ENCODE measurements around the gene RHNO1.

The RHNO1 gene

DNA sequence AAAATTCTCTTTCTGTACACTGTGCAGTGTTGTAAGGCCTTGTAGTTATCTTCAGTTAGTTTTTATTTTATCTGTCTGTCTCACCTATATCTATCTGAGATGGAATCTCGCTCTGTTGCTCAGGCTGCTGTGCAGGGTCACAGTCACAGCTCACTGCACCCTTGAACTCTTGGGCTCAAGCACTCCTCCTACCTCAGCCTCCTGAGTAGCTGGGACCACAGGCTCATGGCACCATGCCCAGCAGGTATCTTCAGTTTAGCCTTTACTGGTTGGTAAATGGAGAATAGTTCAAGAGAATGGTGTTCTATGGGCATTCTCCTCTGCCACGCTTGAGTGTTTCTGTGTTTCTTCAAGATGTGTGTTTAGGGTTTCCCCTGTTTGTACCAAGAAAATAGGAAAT, 27.2 kb downstream of the RHNO1 start:
- FAIRE-seq: no peak

DNA sequence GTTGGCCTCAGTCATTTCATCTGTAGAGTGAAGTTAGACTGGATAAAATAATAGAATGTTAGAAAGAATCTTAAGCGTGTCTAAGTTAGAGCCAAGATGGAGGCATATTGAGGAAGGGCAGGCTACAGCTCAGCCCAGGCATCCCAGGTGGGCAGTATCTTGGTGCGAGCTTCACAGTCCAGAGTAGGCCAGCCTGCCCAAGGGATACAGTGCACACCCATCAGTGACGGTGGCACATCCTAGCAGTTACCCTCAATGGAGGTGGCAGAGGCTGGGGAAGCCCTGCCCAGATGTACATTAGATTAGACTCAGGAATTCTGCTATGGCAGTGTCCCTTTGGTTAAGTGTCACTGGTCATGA, 35.2 kb downstream of the RHNO1 start:
- no peak for FAIRE-seq

DNA sequence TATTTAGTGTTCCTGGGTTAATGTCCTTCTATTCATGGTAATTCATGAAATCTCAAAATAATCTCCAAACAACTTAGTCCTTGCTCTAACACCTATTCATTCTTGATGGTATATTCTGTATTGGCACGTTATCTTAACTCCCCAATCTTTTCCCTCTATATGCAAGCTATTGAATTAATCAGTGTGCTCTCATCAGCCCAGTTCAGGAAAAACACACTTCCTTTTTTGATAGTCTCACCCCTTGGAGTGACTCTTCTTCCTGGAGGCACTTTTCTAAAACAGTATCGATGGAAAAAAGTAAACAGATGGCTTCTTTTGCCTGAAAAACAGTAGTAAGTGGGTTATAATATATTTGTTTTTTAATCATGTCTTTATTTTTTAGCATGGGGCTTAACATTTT, 42.2 kb downstream of the RHNO1 start:
- no peak for FAIRE-seq

DNA sequence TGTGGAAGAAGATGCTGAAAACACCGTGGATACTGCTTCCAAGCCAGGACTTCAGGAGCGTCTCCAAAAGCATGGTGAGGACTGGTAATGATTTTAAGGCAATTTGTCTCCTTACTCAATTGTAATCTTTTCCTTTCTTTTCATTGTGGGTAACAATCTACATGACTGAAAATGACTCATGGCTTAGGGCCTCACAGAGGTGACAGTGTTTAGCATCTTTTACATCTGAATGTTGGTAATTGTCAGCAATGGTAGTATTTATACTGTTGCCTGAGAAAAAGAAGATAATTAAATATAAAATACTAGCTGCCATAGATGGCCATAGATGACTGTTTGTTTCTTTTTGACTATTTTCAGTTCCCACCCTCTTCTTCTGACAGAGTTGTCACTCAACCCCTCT, 45.3 kb downstream of the RHNO1 start:
- FAIRE-seq: no peak

DNA sequence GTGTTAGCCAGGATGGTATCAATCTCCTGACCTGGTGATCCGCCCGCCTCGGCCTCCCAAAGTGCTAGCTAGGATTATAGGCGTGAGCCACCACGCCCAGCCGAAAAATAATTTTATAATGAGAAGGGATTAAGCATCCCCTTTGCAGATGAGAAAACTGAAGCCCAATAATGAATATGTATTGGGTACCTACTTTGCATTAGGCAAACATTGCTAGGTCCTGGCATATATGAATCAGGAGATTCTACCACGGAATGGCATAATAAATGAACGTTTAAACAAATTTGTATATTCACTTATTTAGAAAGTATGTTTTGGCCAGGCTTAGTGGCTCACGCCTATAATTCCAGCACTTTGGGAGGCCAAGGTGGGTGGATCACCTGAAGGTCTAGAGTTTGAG, 46.0 kb downstream of the RHNO1 start:
- no peak for FAIRE-seq

DNA sequence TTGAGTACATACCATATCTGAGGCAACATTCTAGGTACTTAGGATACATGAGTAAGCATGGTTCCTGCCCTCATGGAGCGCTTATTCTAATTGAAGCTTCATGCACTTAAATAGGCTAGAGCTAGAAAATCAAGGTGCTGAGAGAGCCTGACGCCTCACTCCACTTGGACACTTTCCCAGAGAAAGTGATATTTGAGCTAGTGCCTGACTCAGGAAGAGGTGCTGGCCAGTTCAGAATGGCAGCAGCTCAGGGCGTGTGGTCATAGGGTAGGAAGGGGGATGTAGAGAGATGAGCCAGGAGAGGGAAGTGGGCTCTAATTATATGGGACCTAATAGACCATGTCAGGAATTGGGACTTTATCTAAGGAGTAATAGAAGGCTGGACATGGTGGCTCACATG, 47.0 kb downstream of the RHNO1 start:
- FAIRE-seq: no peak

DNA sequence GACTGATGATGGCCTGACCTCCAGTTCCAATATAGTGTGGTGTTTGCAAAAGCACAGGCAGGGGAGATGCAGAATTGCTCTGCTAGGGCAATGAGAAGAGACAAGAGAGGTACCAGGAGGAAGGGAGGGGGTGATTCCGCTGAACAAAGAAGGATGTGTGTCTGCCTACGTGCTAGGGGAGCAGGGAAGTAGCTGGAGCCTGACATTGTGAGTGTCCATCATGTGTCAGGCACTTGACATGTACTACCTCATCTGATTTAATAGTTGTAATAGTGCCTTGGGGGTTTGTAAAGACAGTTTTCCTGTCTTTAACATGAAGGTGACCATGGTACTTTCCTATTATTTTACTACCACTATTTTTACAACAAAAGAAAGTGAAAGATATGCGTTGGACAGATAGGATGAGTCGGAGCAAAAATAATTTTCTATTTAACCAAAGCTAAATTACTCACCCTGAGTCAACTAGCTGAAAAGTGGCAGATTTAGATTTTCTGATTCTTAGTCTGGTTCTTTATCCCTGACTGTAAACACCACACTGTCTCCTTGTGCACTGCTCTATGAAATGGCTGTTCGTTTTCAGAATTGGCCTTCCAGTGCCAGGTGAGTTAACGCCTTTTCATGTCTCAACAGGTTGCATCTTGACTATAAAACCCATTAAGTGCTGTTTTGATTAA, 48.4 kb downstream of the RHNO1 start:
- no peak for FAIRE-seq

DNA sequence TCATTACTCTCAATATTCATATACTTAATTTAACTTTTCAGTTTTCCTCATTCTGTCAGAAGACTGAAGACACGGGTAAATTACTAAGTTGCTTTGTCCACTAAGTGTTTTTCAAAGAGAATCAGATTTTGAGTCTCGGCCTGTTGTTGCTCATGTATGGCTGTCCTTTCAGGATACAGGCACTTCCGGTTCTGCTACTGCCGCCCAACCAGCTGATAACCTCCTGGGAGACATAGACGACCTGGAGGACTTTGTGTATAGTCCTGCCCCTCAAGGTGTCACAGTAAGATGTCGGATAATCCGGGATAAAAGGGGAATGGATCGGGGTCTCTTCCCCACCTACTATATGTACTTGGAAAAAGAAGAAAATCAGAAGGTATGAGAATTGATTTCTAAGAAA, 53.8 kb downstream of the RHNO1 start:
- FAIRE-seq: no peak

DNA sequence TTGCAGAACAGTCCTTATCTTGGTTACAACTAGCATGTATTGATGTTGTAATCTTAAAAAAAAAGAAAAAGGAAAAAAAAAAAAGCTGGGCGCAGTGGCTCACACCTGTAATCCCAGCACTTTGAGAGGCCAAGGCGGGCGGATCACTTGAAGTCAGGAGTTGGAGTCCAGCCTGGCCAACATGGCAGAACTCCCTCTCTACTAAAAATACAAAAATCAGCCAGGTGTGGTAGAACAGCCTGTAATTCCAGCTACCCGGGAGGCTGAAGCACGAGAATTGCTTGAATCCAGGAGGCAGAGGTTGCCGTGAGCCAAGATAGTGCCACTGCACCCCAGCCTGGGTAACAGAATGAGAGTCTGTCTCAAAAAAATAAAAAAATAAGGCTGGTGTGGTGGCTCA, 56.6 kb downstream of the RHNO1 start:
- no peak for FAIRE-seq

DNA sequence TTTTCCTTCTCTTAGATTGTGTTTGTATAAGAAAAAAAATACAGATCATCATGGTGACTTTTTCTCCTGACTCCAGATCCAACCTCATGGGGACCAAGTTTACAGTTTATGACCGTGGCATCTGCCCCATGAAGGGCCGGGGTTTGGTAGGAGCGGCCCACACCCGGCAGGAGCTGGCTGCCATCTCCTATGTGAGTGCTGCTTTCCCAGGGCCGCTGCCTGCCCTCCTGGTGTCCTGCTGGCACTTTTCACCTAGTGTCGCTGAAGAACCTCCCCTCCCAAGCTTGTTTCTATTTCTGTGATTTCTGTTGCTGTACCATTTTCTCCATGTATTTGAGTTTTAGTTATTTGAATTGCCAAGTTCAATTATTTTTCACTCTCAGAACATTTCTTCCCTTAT, 57.3 kb downstream of the RHNO1 start:
- no peak for FAIRE-seq

DNA sequence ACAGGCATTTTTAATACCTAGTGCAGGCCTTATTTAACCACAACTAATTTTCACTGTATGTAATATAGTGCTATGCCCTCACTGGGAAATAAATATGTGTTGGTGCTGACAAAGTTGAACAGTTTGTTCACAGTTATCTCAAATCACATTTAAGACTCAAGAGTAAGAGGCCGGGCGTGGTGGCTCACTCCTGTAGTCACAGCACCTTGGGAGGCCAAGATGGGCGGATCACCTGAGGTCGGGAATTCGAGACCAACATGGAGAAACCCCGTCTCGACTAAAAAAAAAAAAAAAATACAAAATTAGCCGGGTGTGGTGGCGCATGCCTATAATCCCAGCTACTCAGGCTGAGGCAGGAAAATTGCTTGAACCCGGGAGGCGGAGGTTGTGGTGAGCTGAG, 59.3 kb downstream of the RHNO1 start:
- FAIRE-seq: no peak

DNA sequence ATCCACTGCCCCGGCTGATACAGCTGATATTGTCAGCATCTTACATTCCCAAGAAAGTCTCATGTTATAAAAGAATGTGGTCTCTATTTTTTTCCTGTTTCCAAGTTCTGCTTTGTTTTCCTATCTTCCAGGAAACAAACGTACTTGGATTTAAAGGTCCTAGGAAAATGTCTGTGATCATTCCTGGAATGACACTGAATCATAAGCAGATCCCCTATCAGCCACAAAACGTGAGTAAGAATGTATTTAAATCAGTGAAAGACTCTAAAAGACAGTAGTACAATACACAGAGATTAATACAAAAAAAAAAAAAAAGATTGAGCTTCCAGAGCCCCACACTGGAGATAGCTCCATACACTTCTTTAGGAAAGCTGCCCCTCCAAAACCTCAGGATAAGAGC, 60.5 kb downstream of the RHNO1 start:
- no peak for FAIRE-seq

Data from TTC549 (cell line).